ENCODE measurements around the gene VPS39. TPM values are rescaled to one million over a fixed set of nuclear protein-coding genes. Genes with fewer than 3 reads are reported as not detected.
A peak's percentile ranks its signal among the peaks of the same experiment; 100 is the strongest.

Gene VPS39
- total and polyA plus RNA-seq, 9 of the 15 experiments (the other 6 are each of a cell fraction or from before 2014, with no cell fraction given): 3.2 to 37.3 (median 21.8) TPM

GRCh38 chr15:42207674-42208579 lies at the start of gene VPS39 (continued):
- no peak for TF ChIP-seq CTCFL (IDR thresholded peaks at IDR 0.05; ENCODE audit: borderline replicate concordance, insufficient read depth, low read depth, low read length, poor library complexity, severe bottlenecking)
- TF ChIP-seq CHAMP1 (IDR thresholded peaks at IDR 0.05): no peak
- TF ChIP-seq PHF20 (IDR thresholded peaks at IDR 0.05; ENCODE audit: partially characterized antibody): peak; percentile 98
- 0 out of 2 replicates have a peak, but pooled peaks have one; percentile 39 for TF ChIP-seq ZNF232 (CRISPR knock-in tag; IDR thresholded peaks at IDR 0.05)
- no peak for TF ChIP-seq MTA1 (IDR thresholded peaks at IDR 0.05; ENCODE audit: borderline replicate concordance)
- TF ChIP-seq KDM2B (CRISPR knock-in tag; IDR thresholded peaks at IDR 0.05): no peak
- TF ChIP-seq ZFX (CRISPR knock-in tag; IDR thresholded peaks at IDR 0.05): peak; percentile 90
- no peak for TF ChIP-seq TARDBP (IDR thresholded peaks at IDR 0.05)
- no peak for TF ChIP-seq KHSRP (IDR thresholded peaks at IDR 0.05)
- TF ChIP-seq ZNF121 (CRISPR knock-in tag; conservative IDR thresholded peaks at IDR 0.05): no peak
- no peak for TF ChIP-seq RAD51 (IDR thresholded peaks at IDR 0.05; ENCODE audit: borderline replicate concordance, low read depth)
- TF ChIP-seq SRSF7 (optimal IDR thresholded peaks at IDR 0.05; ENCODE audit: low read depth, low read length): no peak
- TF ChIP-seq ZNF830 (CRISPR knock-in tag; IDR thresholded peaks at IDR 0.05): 0 out of 2 replicates have a peak, but pooled peaks have one; percentile 64
- TF ChIP-seq SUPT5H (IDR thresholded peaks at IDR 0.05): peak; percentile 93
- peak; percentile 19 for TF ChIP-seq PRDM10 (IDR thresholded peaks at IDR 0.05; ENCODE audit: partially characterized antibody)
- 0 out of 2 replicates have a peak, but pooled peaks have one; percentile 29 for TF ChIP-seq MTA3 (IDR thresholded peaks at IDR 0.05; ENCODE audit: borderline replicate concordance)
- no peak for TF ChIP-seq ESRRB (CRISPR knock-in tag; IDR thresholded peaks at IDR 0.05; ENCODE audit: borderline replicate concordance)
- TF ChIP-seq THAP7 (CRISPR knock-in tag; IDR thresholded peaks at IDR 0.05): no peak

All from K562 (cell line).